Mesenchymal stem cell (in vitro differentiated cells and primary cell): Measurements from ENCODE around the gene ZNF280C.
"Not testable (repeated sequence)": the region's sequence is repeated elsewhere in the genome, so short reads cannot be mapped to it uniquely, and the experiment has no call there.

Source experiments
- DNase-seq: peaks from one replicate; pipeline ENCODE4 v3.0.0-alpha.2; 2013
- H2AFZ ChIP-seq: one replicate; pipeline ENCODE4 v1.6.1; 2013; ENCODE audit warnings: low read depth, mild to moderate bottlenecking, control low read depth, inconsistent platforms, low read length, moderate library complexity
- H2AK5ac ChIP-seq: 2 replicates; pipeline ENCODE4 v1.6.1; 2013; ENCODE audit warnings: low read length, moderate library complexity, mild to moderate bottlenecking, inconsistent platforms; ENCODE audit not compliant: severe bottlenecking
- H2BK120ac ChIP-seq: one replicate; pipeline ENCODE4 v1.6.1; 2013; ENCODE audit warnings: low read depth, mild to moderate bottlenecking, inconsistent platforms, low read length, moderate library complexity
- H2BK12ac ChIP-seq, 2 experiments: one replicate each; pipeline ENCODE4 v1.6.1; 2013; ENCODE audit warnings: inconsistent platforms in 2 of 2, low read length in 2 of 2, mild to moderate bottlenecking in 2 of 2, moderate library complexity in 2 of 2, control low read depth in 1 of 2
- H2BK15ac ChIP-seq: one replicate; pipeline ENCODE4 v1.6.1; 2013; ENCODE audit warnings: mild to moderate bottlenecking, low read depth, inconsistent platforms; ENCODE audit not compliant: poor library complexity, severe bottlenecking
- H2BK5ac ChIP-seq: 2 replicates; pipeline ENCODE4 v1.6.1; 2013; ENCODE audit warnings: low read depth, mild to moderate bottlenecking, low read length, control low read depth, inconsistent platforms; ENCODE audit not compliant: poor library complexity, severe bottlenecking
- H3K14ac ChIP-seq, 2 experiments: one replicate each; pipeline ENCODE4 v1.6.1; 2013; ENCODE audit warnings: inconsistent platforms in 2 of 2, low read length in 2 of 2, control low read depth in 1 of 2, mild to moderate bottlenecking in 1 of 2, moderate library complexity in 1 of 2
- H3K18ac ChIP-seq, 2 experiments: one replicate each; pipeline ENCODE4 v1.6.1; 2013; ENCODE audit warnings: inconsistent platforms in 2 of 2, low read length in 2 of 2, control low read depth in 1 of 2, low read depth in 1 of 2, mild to moderate bottlenecking in 1 of 2
- H3K23ac ChIP-seq, 2 experiments: one replicate each; pipeline ENCODE4 v1.6.1; 2013; ENCODE audit warnings: inconsistent platforms in 2 of 2, low read length in 2 of 2, mild to moderate bottlenecking in 2 of 2, moderate library complexity in 2 of 2, control low read depth in 1 of 2
- H3K27ac ChIP-seq: 2 replicates; pipeline ENCODE4 v1.5.1; 2013; ENCODE audit warnings: mild to moderate bottlenecking, moderate library complexity, low read length, control low read depth, inconsistent platforms; ENCODE audit not compliant: poor library complexity, severe bottlenecking
- H3K27me3 ChIP-seq, 2 experiments: 2 replicates each; pipeline versions ENCODE4 v1.6.1 to v1.7.0; 2013; ENCODE audit warnings: low read length in 2 of 2, mild to moderate bottlenecking in 2 of 2, moderate library complexity in 2 of 2, control low read depth in 1 of 2, inconsistent platforms in 1 of 2; ENCODE audit not compliant: control insufficient read depth in 1 of 2, insufficient read depth in 1 of 2
- H3K36me3 ChIP-seq, 2 experiments: 2 replicates each; pipeline versions ENCODE4 v1.6.1 to v1.7.0; 2013; ENCODE audit warnings: low read length in 2 of 2, control low read depth in 1 of 2, inconsistent platforms in 1 of 2, low read depth in 1 of 2, mild to moderate bottlenecking in 1 of 2; ENCODE audit not compliant: insufficient read depth in 2 of 2, control insufficient read depth in 1 of 2
- H3K4ac ChIP-seq, 2 experiments: one replicate each; pipeline ENCODE4 v1.6.1; 2013; ENCODE audit warnings: inconsistent platforms in 2 of 2, low read length in 2 of 2, mild to moderate bottlenecking in 2 of 2, moderate library complexity in 2 of 2, control low read depth in 1 of 2, low read depth in 1 of 2
- H3K4me1 ChIP-seq: 2 replicates; pipeline ENCODE4 v1.6.1; 2013; ENCODE audit warnings: low read depth, low read length, control low read depth; ENCODE audit not compliant: control insufficient read depth, insufficient read depth
- H3K4me2 ChIP-seq: 2 replicates; pipeline ENCODE4 v1.6.1; 2013; ENCODE audit warnings: low read length, mild to moderate bottlenecking, inconsistent platforms; ENCODE audit not compliant: poor library complexity, severe bottlenecking
- H3K4me3 ChIP-seq, 2 experiments: 2 replicates each; pipeline versions ENCODE4 v1.5.1 to v1.7.0; 2013; ENCODE audit warnings: low read length in 2 of 2, mild to moderate bottlenecking in 2 of 2, control low read depth in 1 of 2, low read depth in 1 of 2; ENCODE audit not compliant: insufficient read depth in 1 of 2
- H3K79me1 ChIP-seq: replicated peaks from 2 replicates; pipeline ENCODE4 v1.6.1; 2013; ENCODE audit warnings: mild to moderate bottlenecking, control low read depth, low read length, inconsistent platforms; ENCODE audit not compliant: poor library complexity, severe bottlenecking
- H3K9ac ChIP-seq: 2 replicates; pipeline ENCODE4 v1.7.0; 2013; ENCODE audit warnings: mild to moderate bottlenecking, low read length, moderate library complexity
- H3K9me3 ChIP-seq: 2 replicates; pipeline ENCODE4 v1.7.0; 2013; ENCODE audit warnings: mild to moderate bottlenecking, low read length; ENCODE audit not compliant: control insufficient read depth
- H4K8ac ChIP-seq: one replicate; pipeline ENCODE4 v1.6.1; 2013; ENCODE audit warnings: inconsistent platforms, mild to moderate bottlenecking, low read length, moderate library complexity
- H4K91ac ChIP-seq: one replicate; pipeline ENCODE4 v1.6.1; 2013; ENCODE audit warnings: mild to moderate bottlenecking, low read length, inconsistent platforms
- WGBS: methylation state at CpG from one replicate; pipeline ENCODE4 v1.1.7; 2013; ENCODE audit warnings: mixed read lengths; 5-methylcytosine and 5-hydroxymethylcytosine counted together

Gene ZNF280C

DNA sequence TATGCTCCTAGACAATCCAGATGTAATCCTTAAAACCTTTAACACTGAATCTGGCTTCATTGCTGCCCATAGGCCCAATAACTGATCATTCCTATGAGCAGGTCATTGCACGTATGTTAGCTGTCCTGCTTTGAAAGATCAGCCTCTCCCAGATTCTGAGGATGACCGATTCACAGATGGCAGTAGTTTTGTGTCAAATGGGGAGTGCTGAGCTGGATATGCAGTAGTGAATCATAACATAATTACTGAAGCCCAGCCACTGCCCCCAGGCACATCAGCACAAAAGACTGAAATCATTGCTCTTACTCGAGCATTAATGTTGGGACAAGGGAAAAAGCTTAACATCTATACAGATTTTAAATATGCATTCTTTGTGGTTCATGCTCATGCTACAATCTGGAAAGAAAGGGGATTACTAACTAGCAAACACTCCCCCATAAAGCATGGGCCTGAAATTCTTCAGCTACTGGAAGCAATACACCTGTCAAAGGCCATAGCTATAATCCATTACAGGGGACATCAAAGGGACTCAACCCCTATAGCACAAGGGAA is 16.4 kb upstream of the ZNF280C start:
- Histone ChIP-seq H3K9me3 (no peaks in the 10 kb centered on the region), H3K36me3 (no peaks in the 10 kb centered on the region), H4K8ac (no peak overlapping the region), H3K9ac (no peak overlapping the region), H3K4ac (no peak overlapping the region), H3K79me1 (no peaks in the 10 kb centered on the region), H2BK120ac (no peak overlapping the region), H2AFZ (no peak overlapping the region), H2BK15ac (no peak overlapping the region), H2BK5ac (no peak overlapping the region), H3K23ac (no peak overlapping the region), H3K14ac (no peak overlapping the region), H4K91ac (no peak overlapping the region), H2AK5ac (no peak overlapping the region), H2BK12ac (no peak overlapping the region), H3K18ac (no peak overlapping the region), H3K4me1 (no peaks in the 10 kb centered on the region), H3K27ac (no peak overlapping the region), H3K4me3 (no peak overlapping the region), H3K4me2 (no peak overlapping the region), H3K27me3 (peaks cover 0 to 30% of the 10 kb centered on the region in 2 experiments)
- no peak for DNase-seq
- WGBS, result no CpG with 5 or more reads among the region's 3 CpGs

DNA sequence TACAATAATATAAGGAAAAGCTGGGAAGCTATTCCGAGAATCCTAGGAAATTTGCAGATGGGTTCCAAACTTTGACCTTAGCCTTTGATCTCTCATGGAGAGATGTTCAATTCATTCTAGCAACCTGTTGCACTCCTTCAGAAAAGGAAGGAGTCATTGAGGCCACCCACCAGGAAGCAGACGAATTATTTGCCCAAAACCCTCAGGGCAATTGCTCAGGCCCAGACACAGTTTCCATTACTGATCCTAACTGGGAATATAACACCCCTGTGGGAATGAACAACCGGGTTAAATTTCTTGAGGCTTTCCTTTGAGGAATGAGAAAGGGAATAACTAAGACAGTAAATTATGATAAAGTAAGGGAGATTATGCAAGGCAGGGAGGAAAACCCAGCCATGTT is 13.5 kb upstream of the ZNF280C start:
- no peak overlapping the region for H3K14ac ChIP-seq
- H3K23ac ChIP-seq, result no peak overlapping the region
- peaks cover 0 to 29% of the 10 kb centered on the region in 2 experiments for H3K27me3 ChIP-seq
- H2BK12ac ChIP-seq, result no peak overlapping the region
- no peak overlapping the region for H3K9ac ChIP-seq
- DNase-seq, result no peak
- H3K27ac ChIP-seq, result no peak overlapping the region
- H3K36me3 ChIP-seq, result no peaks in the 10 kb centered on the region
- H2AK5ac ChIP-seq, result no peak overlapping the region
- WGBS, result 76% methylated on average over 3 of the region's 3 CpGs
- no peak overlapping the region for H2AFZ ChIP-seq
- H3K4me1 ChIP-seq, result no peaks in the 10 kb centered on the region
- H3K4me3 ChIP-seq, result no peak overlapping the region
- H2BK120ac ChIP-seq, result no peak overlapping the region
- no peak overlapping the region for H2BK5ac ChIP-seq
- H3K4me2 ChIP-seq, result no peak overlapping the region
- H4K91ac ChIP-seq, result no peak overlapping the region
- no peaks in the 10 kb centered on the region for H3K79me1 ChIP-seq
- no peak overlapping the region for H3K4ac ChIP-seq
- H2BK15ac ChIP-seq, result no peak overlapping the region
- no peaks in the 10 kb centered on the region for H3K9me3 ChIP-seq
- no peak overlapping the region for H3K18ac ChIP-seq
- H4K8ac ChIP-seq, result no peak overlapping the region

DNA sequence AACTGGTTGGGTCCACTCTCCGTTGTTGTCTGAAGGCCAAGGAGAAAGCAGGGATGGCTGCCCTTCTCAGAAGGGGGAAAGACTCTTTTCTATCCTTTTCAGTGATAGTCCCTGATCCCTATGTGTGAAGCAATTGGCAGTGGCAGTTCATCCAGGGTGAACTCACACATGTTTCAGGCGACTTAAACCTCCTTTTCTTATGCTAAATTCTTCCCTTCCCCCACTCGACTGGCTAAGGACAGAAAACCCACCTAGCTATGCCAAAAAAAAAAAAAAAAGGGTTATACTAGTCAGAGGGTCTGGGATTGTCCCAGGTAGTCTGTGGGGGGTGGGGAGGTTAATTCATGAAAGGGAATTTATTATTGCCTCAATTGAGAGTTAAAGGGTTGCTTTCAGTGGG is 12.2 kb upstream of the ZNF280C start:
- Histone ChIP-seq H2AK5ac (no peak overlapping the region), H3K27me3 (peaks cover 0 to 34% of the 10 kb centered on the region in 2 experiments), H3K14ac (no peak overlapping the region), H3K27ac (no peak overlapping the region), H3K9me3 (no peaks in the 10 kb centered on the region), H4K8ac (no peak overlapping the region), H3K36me3 (no peaks in the 10 kb centered on the region), H3K4me3 (no peak overlapping the region), H2BK15ac (no peak overlapping the region), H2BK5ac (no peak overlapping the region), H3K4me1 (no peaks in the 10 kb centered on the region), H3K4me2 (no peak overlapping the region), H3K9ac (no peak overlapping the region), H3K79me1 (no peaks in the 10 kb centered on the region), H4K91ac (no peak overlapping the region), H2BK120ac (no peak overlapping the region), H3K18ac (no peak overlapping the region), H2AFZ (no peak overlapping the region), H3K4ac (no peak overlapping the region), H3K23ac (no peak overlapping the region), H2BK12ac (no peak overlapping the region)
- no CpG with 5 or more reads among the region's 3 CpGs for WGBS
- DNase-seq, result no peak

DNA sequence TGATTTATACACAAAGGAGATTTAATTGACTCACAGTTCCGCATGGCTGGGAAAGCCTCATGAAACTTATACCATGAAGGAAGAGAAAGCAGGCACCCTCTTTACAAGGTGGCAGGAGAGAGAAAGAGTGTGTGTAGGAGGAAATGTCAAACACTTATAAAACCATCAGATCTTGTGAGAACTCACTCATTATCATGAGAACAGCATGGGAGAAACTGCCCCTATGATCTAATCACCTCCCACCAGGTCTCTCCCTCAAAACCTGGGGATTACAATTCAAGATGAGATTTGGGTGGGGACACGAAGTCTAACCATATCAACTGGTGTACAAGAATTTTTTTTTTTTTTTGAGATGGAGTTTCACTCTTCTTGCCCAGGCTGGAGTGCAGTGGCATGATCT is 3.6 kb upstream of the ZNF280C start:
- H3K27ac ChIP-seq, DNase-seq, H3K23ac ChIP-seq, H2BK15ac ChIP-seq, H3K27me3 ChIP-seq, H2BK12ac ChIP-seq, H3K4ac ChIP-seq, H4K91ac ChIP-seq, H2BK5ac ChIP-seq, H3K9me3 ChIP-seq, H3K36me3 ChIP-seq, H2BK120ac ChIP-seq, H4K8ac ChIP-seq, H2AFZ ChIP-seq, H3K9ac ChIP-seq, H3K4me1 ChIP-seq, H3K18ac ChIP-seq, H3K79me1 ChIP-seq, H3K14ac ChIP-seq, H2AK5ac ChIP-seq, H3K4me3 ChIP-seq, H3K4me2 ChIP-seq: not testable (repeated sequence)
- 100% methylated on average over 1 of the region's 2 CpGs for WGBS
